NCI-H446 treated with DMSO at 0.1 percent for 48 hours (cell line): Measurements from ENCODE around the gene PUM1.

Experiments
- DNase-seq: peaks from one replicate; lab custom pipeline; 2025; lab: John Stamatoyannopoulos, UW

Gene PUM1

GRCh38 chr1:30892671-30893073, 172.8 kb downstream of the PUM1 start:
- DNase-seq: no peak

GRCh38 chr1:30891227-30891552, 174.3 kb downstream of the PUM1 start:
- DNase-seq: no peak

- DNase-seq: no peak
These were observed 174.9 kb downstream of the PUM1 start for GRCh38 chr1:30890502-30891226.

DNA sequence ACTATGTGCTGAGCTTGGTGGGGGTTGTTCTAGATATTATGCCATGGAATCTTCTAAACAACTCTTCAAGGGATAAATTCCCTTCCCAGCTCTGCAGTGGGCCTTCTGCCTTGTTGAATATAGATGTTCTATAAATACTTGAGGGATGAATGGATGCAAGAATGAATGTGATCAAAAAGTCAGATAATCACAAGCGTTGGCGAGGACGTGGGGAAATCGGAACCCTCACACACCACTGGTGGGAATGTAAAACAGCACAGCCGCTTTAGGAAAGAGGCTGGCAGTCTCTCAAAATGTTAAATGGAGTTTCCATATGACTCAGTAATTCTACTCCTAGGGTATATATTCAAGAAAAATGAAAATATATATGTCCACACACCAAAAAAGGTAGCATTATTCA, 176.0 kb downstream of the PUM1 start:
- DNase-seq: no peak

GRCh38 chr1:30888975-30889374, 176.5 kb downstream of the PUM1 start:
- no peak for DNase-seq

DNA sequence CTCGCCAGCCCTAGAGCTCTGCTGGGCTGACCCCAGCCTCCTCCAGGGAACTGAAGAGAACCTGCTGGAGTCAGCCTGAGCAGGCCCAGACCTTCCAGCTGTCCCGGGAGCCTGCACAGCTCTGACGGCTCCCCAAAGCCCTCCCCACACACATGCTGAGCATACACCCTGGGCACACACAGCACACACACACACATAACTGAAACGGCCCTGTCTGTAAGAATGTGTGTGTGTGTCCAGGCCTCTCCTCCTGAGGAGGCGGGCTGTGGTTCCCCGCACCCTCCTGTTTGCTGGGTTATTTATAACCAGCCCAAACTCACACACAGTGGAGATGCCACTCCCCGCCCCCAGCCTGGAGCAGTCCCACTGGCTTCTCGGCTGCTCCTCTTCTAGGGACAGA, 177.1 kb downstream of the PUM1 start:
- DNase-seq: no peak

DNA sequence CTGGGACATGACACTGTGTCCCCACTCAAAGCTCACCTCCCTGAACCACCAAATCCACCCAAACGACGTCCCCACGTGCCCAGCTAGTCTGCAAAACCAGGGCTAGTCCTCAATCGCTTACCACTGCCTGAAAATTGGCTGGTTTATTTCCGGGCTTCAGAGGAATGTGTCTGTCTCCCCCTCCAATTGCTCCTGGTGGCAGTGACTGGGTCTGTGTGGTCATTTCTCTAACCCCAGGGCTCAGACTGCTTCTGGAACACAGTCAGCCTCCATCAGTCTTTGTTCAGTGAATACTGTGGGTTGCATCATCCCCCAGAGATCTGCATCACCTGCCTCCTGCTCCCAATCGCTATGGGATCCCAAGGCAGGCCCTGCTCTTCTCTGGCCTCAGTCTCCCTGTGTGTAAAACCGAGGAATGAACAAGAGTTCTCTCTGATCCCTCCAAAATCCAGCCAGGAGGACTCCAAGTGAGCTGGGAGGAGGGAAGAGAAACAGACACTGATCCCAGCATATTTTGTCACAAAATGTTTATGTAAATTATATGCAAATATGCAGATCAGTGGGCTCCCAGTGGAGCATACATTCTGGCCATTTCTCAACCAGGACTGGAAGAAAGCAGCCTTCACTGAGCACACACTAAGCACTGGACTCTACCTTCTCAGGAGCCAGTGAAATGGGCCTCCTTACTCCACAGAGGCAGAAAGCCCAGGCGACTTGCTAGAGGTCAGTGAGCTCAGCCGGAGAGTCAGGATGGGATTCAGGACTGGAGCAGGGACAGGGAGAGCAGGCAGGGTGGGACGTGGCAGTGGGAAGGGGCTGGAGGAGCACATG, 177.8 kb downstream of the PUM1 start:
- DNase-seq: no peak

- DNase-seq: no peak
These were observed 178.6 kb downstream of the PUM1 start for GRCh38 chr1:30886710-30887428.

GRCh38 chr1:30885570-30886522, 179.7 kb downstream of the PUM1 start:
- no peak for DNase-seq

GRCh38 chr1:30884723-30885122, 180.8 kb downstream of the PUM1 start:
- DNase-seq: no peak

DNA sequence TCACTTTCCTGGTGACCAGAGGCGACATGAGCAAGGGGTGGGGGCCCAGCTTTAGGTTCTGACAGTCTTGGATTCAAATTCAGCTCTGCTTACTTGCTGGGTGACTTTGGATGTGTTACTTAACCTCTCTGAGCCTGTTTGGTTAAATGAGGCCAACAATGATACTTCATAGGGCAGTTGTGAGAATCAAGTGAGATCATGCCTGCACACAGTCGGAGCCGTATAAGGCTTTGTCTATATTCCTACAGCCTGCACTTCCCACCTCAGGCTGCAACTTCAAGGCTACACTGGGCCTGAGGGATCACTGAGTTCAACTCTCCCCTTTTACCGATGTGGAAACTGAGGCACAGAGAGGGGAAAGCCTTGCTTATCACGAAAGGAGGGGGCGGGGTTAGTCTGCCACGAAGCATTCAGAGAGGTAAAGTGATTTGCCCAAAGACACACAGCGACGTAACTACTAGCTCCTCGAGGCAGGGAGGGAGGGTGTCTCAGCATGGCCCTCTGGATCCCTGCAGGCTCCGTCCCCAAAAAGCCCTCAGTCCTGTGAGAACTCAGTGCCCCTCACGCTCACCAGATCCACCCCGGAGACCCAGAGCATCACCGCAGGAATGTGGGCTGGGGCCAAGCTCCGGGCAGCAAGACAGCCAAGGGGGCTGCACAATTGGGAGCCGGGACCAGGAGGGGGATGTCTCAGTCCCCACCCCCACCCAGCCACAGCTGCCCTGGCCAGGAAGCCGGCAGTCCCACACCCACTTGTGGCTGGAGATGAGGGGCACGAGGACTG, 181.9 kb downstream of the PUM1 start:
- DNase-seq: no peak

DNA sequence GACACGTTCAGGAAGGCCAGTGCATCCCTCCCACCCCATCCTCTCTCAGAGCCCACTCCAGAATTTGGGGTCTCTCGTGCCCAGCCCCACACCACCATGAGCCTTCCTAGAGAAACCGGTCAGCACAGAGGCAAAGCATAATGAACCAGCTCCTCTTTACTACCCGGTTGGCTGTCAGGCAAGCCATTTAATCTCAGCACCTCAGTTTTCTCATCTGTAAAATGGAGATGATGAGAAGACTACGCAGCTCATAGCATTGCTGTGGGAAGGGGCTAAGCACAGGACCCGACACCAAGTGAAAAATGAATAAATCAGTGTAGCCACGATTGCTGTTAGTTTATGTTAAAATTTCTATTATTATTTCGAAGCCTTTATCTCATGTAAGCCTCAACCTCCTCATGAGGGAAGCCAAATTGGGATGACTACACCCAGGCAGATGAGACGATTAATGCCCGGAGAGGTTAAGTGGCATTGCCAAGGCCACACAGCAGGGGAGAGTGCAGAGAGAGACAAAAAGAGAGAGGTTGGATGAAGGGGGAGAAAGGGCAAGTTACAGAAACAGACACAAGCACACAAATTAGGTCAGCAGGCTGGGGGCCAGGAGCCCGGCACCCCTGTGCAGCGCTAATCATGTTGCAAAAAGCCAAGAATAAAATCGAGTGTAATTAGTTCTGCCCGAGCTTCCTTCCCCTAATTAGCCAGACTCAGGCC, 182.7 kb downstream of the PUM1 start:
- DNase-seq: no peak
